Measurements from ENCODE around the gene CMBL. TPM values are rescaled to one million over a fixed set of nuclear protein-coding genes. Genes with fewer than 3 reads are reported as not detected.

CMBL gene
- total and polyA plus RNA-seq, 2 donors (not counting 1 experiment from before 2014, with no cell fraction given), result not detected

DNA sequence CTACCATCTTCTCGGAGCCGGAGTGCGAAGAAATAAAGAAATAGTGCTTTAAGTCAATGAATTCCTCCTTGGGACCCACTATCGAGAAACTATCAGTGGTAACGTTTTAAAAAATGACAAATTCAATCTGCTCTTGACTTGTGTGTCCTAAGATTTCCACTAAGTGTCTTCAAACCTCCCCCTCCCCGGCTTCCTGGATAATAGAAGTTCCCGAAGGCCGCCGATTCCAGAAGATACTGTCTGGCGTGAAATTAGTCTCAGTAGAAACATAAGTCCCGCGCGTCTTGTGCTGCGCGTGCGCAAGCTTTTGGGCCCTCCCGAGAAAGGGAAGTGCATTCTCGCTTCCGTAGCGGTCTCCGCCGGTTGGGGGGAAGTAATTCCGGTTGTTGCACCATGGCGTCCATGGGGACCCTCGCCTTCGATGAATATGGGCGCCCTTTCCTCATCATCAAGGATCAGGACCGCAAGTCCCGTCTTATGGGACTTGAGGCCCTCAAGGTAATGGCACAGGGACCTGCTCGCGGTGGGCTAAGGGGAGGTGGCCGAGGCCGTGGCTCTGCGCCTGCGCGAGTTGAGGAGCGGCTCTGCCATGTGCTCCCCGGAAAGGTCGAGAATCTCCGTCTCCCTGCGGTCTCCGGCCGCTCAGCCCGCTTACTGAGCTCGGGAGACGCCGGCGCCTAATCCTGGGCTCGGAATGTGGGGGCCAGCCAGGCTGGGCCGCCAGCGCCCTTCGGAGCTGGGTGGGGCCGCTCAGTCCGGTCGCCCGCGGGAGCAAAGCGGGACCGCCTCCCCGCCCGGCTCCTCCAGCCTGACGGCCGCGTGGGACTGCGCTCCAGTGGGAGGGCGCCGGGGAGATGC, 57.5 kb downstream of the CMBL start, which contains the start of gene CCT5:
TSS of gene CCT5 (plus strand) at position 333 of the 858 bp plus-strand sequence. CDS start at position 394, 61 bp downstream.
- Histone ChIP-seq H3K36me3 (replicated peaks in 1 of 2; ENCODE audit: control extremely low read depth in 1 of 2, control insufficient read depth in 1 of 2, extremely low read depth in 1 of 2, insufficient read depth in 2 of 2, low read length in 1 of 2) (peaks cover 2 to 4% of the 10 kb centered on the region in 2 experiments), H3K27ac (ENCODE audit: low read length in 2 of 2) (peak within 1 kb of the TSS; percentile 92 to 100), H2AFZ (ENCODE audit: insufficient read depth, low read depth, low read length, poor library complexity, severe bottlenecking) (peak within 1 kb of the TSS; percentile 99), H4K20me1 (ENCODE audit: control insufficient read depth, insufficient read depth, low read length, poor library complexity, severe bottlenecking) (peaks cover 33% of the 10 kb centered on the region), H3K4me3 (ENCODE audit: control extremely low read depth in 1 of 5, extremely low read depth in 1 of 5, insufficient read depth in 1 of 5, low read depth in 2 of 5, low read length in 4 of 5) (peak within 1 kb of the TSS; percentile 79 to 98 (median 87)), H3K9ac (ENCODE audit: low read length) (peak within 1 kb of the TSS; percentile 90), H3K79me2 (ENCODE audit: control insufficient read depth, insufficient read depth, low read length) (peaks cover 83% of the 10 kb centered on the region), H3K9me3 (ENCODE audit: control extremely low read depth in 1 of 3, control insufficient read depth in 2 of 3, insufficient read depth in 1 of 3, low read length in 2 of 3) (no peaks in the 10 kb centered on the region), H3K4me2 (replicated peaks; ENCODE audit: low read depth, low read length, poor library complexity, severe bottlenecking) (peak within 1 kb of the TSS; percentile 92), H3K4me1 (ENCODE audit: control insufficient read depth in 2 of 2, insufficient read depth in 2 of 2, low read length in 2 of 2) (peaks cover 27 to 29% of the 10 kb centered on the region in 2 donors), H3K27me3 (replicated peaks in 1 of 4; ENCODE audit: control extremely low read depth in 1 of 4, control insufficient read depth in 3 of 4, insufficient read depth in 4 of 4, low read length in 3 of 4) (no peaks in the 10 kb centered on the region)
- peak; percentile 98 for DNase-seq
- CTCF ChIA-PET, result interaction anchor here (0.9 to 1.1 kb wide), 2 partner anchors 34 to 114 kb away, joined by 3 read pairs; no protein-coding TSS in a partner anchor
- WGBS (ENCODE audit: insufficient coverage), result under 1% methylated on average over 63 of the region's 67 CpGs
- Mint-ChIP-seq H3K27me3 (no peaks in the 10 kb centered on the region), H3K4me1 (peaks cover 42% of the 10 kb centered on the region), H3K4me3 (peak within 1 kb of the TSS; percentile 99), H3K27ac (peak within 1 kb of the TSS; percentile 100), H3K9me3 (ENCODE audit: insufficient read depth) (no peaks in the 10 kb centered on the region)
- ATAC-seq (ENCODE audit: low read depth), result peak; percentile 82
- intact Hi-C loops (cut with micrococcal nuclease), result loop anchor here (1.0 kb wide), 3 partner anchors 103 to 382 kb away; partner anchors contain the start of genes MARCHF6 and ROPN1L
- TF ChIP-seq, protein P1, sequence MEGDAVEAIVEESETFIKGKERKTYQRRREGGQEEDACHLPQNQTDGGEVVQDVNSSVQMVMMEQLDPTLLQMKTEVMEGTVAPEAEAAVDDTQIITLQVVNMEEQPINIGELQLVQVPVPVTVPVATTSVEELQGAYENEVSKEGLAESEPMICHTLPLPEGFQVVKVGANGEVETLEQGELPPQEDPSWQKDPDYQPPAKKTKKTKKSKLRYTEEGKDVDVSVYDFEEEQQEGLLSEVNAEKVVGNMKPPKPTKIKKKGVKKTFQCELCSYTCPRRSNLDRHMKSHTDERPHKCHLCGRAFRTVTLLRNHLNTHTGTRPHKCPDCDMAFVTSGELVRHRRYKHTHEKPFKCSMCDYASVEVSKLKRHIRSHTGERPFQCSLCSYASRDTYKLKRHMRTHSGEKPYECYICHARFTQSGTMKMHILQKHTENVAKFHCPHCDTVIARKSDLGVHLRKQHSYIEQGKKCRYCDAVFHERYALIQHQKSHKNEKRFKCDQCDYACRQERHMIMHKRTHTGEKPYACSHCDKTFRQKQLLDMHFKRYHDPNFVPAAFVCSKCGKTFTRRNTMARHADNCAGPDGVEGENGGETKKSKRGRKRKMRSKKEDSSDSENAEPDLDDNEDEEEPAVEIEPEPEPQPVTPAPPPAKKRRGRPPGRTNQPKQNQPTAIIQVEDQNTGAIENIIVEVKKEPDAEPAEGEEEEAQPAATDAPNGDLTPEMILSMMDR (IDR thresholded peaks at IDR 0.05), result no peak
- no peak for TF ChIP-seq EZH2 (IDR thresholded peaks at IDR 0.05; ENCODE audit: borderline replicate concordance, insufficient read depth, low read depth, low read length, poor library complexity, severe bottlenecking)
- POLR2A ChIA-PET, result interaction anchor here (0.6 to 2.6 kb wide), 2 partner anchors 103 to 107 kb away, joined by 3 to 17 read pairs; partner anchors contain the start of gene MARCHF6

Measured in B cell (primary cell).